Gastroesophageal sphincter (tissue), 4 donors: ENCODE results near the gene LDOC1. TPM values are rescaled to one million over a fixed set of nuclear protein-coding genes. Genes with fewer than 3 reads are reported as not detected.
"Not testable (repeated sequence)": the region's sequence is repeated elsewhere in the genome, so short reads cannot be mapped to it uniquely, and the experiment has no call there.

ENCODE experiments used
- ATAC-seq: fragments of 150-250 bp; one replicate; pipeline ENCODE4 v1.9.1; 2016; ENCODE audit warnings: mild to moderate bottlenecking, moderate library complexity
- H3K27ac ChIP-seq, 4 donors: fragments of 200-600 bp; sonication (generic) in 3 of 4; 1 replicate in 3 of 4; 2 replicates in 1 of 4; pipeline ENCODE4 v1.5.1; 2016 to 2019
- H3K27me3 ChIP-seq: fragments of 200-600 bp; sonication (generic); one replicate; pipeline ENCODE4 v1.5.1; 2019
- H3K36me3 ChIP-seq, 2 donors: fragments of 200-600 bp; sonication (generic); one replicate each; pipeline ENCODE4 v1.5.1; 2019; ENCODE audit warnings: control low read depth in 1 of 2
- H3K4me1 ChIP-seq, 3 donors: fragments of 200-600 bp; sonication (generic); 1 replicate in 2 of 3; 2 replicates in 1 of 3; pipeline ENCODE4 v1.5.1; 2016 to 2019; ENCODE audit warnings: control low read depth in 2 of 3
- H3K4me3 ChIP-seq, 2 donors: fragments of 200-600 bp; sonication (generic); one replicate each; pipeline ENCODE4 v1.5.1; 2019; ENCODE audit warnings: mild to moderate bottlenecking in 1 of 2, moderate library complexity in 1 of 2
- H3K9me3 ChIP-seq, 3 donors: fragments of 200-600 bp; sonication (generic); one replicate each; pipeline ENCODE4 v1.5.1; 2017 to 2019; ENCODE audit warnings: control low read depth in 2 of 3
- CTCF ChIP-seq, 4 experiments: fragments of 200-600 bp in 2 of 4; fragments of 450-650 bp in 2 of 4; sonication (generic) in 1 of 4; IDR thresholded peaks; one replicate each; pipeline ENCODE4 v1.5.1; 2017 to 2019; ENCODE audit warnings: antibody characterized with exemption in 4 of 4, mild to moderate bottlenecking in 2 of 4, moderate library complexity in 2 of 4
- EP300 ChIP-seq: sonication (generic); formaldehyde crosslinking; IDR thresholded peaks from one replicate; pipeline ENCODE4 v1.6.1; 2017; ENCODE audit warnings: antibody characterized with exemption, mild to moderate bottlenecking
- POLR2A ChIP-seq, 2 donors: fragments of 450-650 bp; IDR thresholded peaks; one replicate each; pipeline ENCODE4 v1.6.1; 2017; ENCODE audit warnings: antibody characterized with exemption in 2 of 2, mild to moderate bottlenecking in 2 of 2, moderate library complexity in 1 of 2
- POLR2AphosphoS5 ChIP-seq: sonication (generic); formaldehyde crosslinking; IDR thresholded peaks from one replicate; pipeline ENCODE4 v1.6.1; 2017; ENCODE audit warnings: antibody characterized with exemption
- WGBS, 2 donors: methylation state at CpG; one replicate each; pipeline ENCODE4 v1.1.5; 2018; ENCODE audit warnings: low coverage in 1 of 2; 5-methylcytosine and 5-hydroxymethylcytosine counted together
- total RNA-seq, 4 donors: library from RNA; depleted of rRNA; stranded (reverse); fragments of >200 nt; gene quantifications; one replicate each; pipeline ENCODE4 v1.1.0, GENCODE V29; 2016

Gene LDOC1
- total RNA-seq, 4 donors from 2014 or later = 2.1 to 8.5 (median 5.8) TPM

GRCh38 chrX:141201962-141202361 lies 25.0 kb upstream of the LDOC1 start:
- TF ChIP-seq EP300 (no peak), CTCF (IDR thresholded peaks at IDR 0.05) (no peak), POLR2AphosphoS5 (no peak), POLR2A (IDR thresholded peaks at IDR 0.05) (no peak)
- no peak overlapping the region for H3K4me3 ChIP-seq
- H3K27me3 ChIP-seq = no peaks in the 10 kb centered on the region
- 100% methylated on average over 2 of the region's 3 CpGs; no CpG with 5 or more reads in 1 of the 2 donors for WGBS, 2 donors
- no peaks in the 10 kb centered on the region for H3K9me3 ChIP-seq
- no peak overlapping the region for H3K27ac ChIP-seq
- no peaks in the 10 kb centered on the region for H3K36me3 ChIP-seq
- no peak for ATAC-seq
- H3K4me1 ChIP-seq = no peaks in the 10 kb centered on the region

DNA sequence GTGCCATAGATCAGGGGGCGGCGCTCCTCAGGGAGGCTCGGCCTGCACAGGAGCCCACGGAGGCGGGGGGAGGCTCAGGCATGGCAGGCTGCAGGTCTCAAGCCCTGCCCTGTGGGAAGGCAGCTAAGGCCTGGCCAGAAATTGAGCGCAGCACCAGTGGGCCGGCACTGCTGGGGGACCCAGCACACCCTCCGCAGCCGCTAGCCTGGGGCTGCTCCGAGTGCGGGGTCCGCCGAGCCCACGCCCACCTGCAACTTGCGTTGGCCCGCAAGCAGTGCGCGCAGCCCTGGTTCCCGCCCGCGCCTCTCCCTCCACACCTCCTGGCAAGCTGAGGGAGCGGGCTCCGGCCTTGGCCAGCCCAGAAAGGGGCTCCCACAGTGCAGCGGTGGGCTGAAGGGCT lies 11.6 kb upstream of the LDOC1 start:
- WGBS, 2 donors = no CpG with 5 or more reads among the region's 24 CpGs
- H3K36me3 ChIP-seq, H3K4me1 ChIP-seq, ATAC-seq, H3K9me3 ChIP-seq, H3K27me3 ChIP-seq, H3K4me3 ChIP-seq, H3K27ac ChIP-seq: not testable (repeated sequence)

DNA sequence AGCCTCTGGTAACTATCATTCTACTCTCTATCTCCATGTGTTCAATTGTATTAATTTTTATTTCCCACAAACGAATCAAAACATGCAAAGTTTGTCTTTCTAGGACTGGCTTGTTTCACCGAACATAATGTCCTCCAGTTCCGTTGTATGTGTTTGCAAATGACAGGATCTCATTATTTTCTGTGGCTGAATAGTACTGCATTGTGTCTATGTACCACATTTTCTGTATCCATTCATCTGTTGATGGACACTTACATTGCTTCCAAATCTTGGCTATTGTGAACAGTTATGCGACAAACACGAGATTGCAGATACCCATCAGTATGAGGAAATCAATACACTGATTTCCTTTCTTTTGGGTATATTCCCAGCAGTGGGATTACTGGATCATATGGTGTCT lies 8.4 kb upstream of the LDOC1 start:
- Histone ChIP-seq H3K27ac (no peak overlapping the region), H3K9me3 (no peaks in the 10 kb centered on the region), H3K4me3 (no peak overlapping the region), H3K4me1 (no peaks in the 10 kb centered on the region), H3K36me3 (no peaks in the 10 kb centered on the region), H3K27me3 (no peaks in the 10 kb centered on the region)
- WGBS, 2 donors = 71 to 81% methylated on average over 2 to 4 of the region's 5 CpGs
- no peak for ATAC-seq
- TF ChIP-seq EP300 (no peak), POLR2AphosphoS5 (no peak), POLR2A (IDR thresholded peaks at IDR 0.05) (no peak), CTCF (IDR thresholded peaks at IDR 0.05) (no peak)

DNA sequence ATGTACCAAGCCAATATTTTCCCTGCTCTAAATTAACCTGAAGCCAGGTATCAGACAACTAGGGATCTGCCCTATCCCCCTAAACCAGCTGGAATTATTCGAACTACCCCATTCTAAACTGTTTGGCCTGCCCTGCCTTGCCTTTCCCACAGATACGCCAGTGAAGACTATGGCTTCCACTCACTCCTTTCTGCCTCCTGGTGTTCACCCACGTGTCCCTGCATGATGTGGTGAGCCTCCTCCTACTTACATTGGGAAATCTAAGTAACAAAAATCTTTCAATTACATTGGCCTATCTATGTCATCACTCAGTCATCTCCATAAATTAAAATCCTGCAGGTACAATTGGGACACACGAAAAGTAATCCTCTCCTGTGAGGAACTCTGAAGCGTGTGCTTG lies 6.1 kb upstream of the LDOC1 start:
- ATAC-seq = no peak
- Histone ChIP-seq H3K4me1 (no peaks in the 10 kb centered on the region), H3K27ac (no peak overlapping the region), H3K9me3 (no peaks in the 10 kb centered on the region), H3K4me3 (no peak overlapping the region), H3K36me3 (no peaks in the 10 kb centered on the region), H3K27me3 (no peaks in the 10 kb centered on the region)
- WGBS, 2 donors = 57 to 62% methylated on average over 3 to 4 of the region's 5 CpGs
- TF ChIP-seq EP300 (no peak), POLR2AphosphoS5 (no peak), CTCF (IDR thresholded peaks at IDR 0.05) (no peak), POLR2A (IDR thresholded peaks at IDR 0.05) (no peak)

DNA sequence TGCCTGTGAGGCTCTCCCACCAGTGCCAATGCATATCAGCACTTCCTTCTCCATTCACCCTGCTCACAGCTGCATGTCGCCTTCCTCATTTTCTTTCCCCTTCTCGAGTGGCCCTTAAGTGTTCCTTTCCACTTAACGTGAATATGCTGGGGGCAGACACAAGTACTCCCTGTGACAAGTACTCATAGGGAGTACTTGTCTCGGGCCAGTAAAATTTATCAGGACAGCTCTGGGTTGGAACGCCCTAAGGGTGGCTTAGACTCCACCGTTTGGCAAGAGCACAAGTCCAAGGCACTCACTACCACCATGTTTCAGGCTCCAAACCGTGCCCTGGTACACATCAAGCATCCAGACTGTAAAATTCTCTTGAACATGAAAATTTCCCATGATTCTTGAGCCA lies 3.9 kb upstream of the LDOC1 start:
- no peak for ATAC-seq
- H3K4me3 ChIP-seq = no peak overlapping the region
- peaks cover 0 to 6% (median 0%) of the 10 kb centered on the region in 3 donors for H3K4me1 ChIP-seq
- 78% methylated on average over 7 of the region's 7 CpGs; no CpG with 5 or more reads in 1 of the 2 donors for WGBS, 2 donors
- H3K9me3 ChIP-seq = no peaks in the 10 kb centered on the region
- TF ChIP-seq POLR2AphosphoS5 (no peak), POLR2A (IDR thresholded peaks at IDR 0.05) (no peak), EP300 (no peak), CTCF (IDR thresholded peaks at IDR 0.05) (no peak)
- no peak overlapping the region for H3K27ac ChIP-seq
- H3K36me3 ChIP-seq = no peaks in the 10 kb centered on the region
- no peaks in the 10 kb centered on the region for H3K27me3 ChIP-seq
